Panc1 (cell line): ENCODE results near the gene EXOSC3. TPM values are rescaled to one million over a fixed set of nuclear protein-coding genes. Genes with fewer than 3 reads are reported as not detected.
"Not testable (repeated sequence)": the region's sequence is repeated elsewhere in the genome, so short reads cannot be mapped to it uniquely, and the experiment has no call there.

Experiments used
- ATAC-seq: fragments of 200-7000 bp; cut with Tn5 transposase; 2 replicates; pipeline ENCODE4 v1.9.1; 2020; ENCODE audit warnings: mild to moderate bottlenecking, moderate library complexity
- BruUV-seq: library from RNA; stranded (reverse); fragments of 400-500 nt; replicated peaks from 2 replicates; lab custom pipeline; 2021; lab: Mats Ljungman, UMichigan
- CTCF ChIA-PET: fragments of 300-600 bp; sonication (Branson Sonifier 250); formaldehyde crosslinking; loops from one replicate; lab custom pipeline; 2022; ENCODE audit warnings: antibody characterized with exemption; lab: Charles Lee
- POLR2A ChIA-PET: fragments of 300-600 bp; sonication (Branson Sonifier 250); formaldehyde crosslinking; loops from one replicate; lab custom pipeline; 2022; ENCODE audit warnings: antibody characterized with exemption; lab: Charles Lee
- DNase-seq: peaks from one replicate; pipeline ENCODE4 v3.0.0-alpha.2; 2010; ENCODE audit warnings: low read depth, low spot score
- H3K27ac ChIP-seq: 2 replicates; pipeline ENCODE4 v1.5.1; 2011; ENCODE audit warnings: mild to moderate bottlenecking, low read length, inconsistent platforms
- H3K27me3 ChIP-seq: fragments of 200-500 bp; sonication (Bioruptor generic); 2 replicates; pipeline ENCODE4 v1.6.0; 2014; ENCODE audit warnings: low read length, inconsistent platforms; ENCODE audit not compliant: control insufficient read depth, insufficient read depth
- H3K36me3 ChIP-seq: fragments of 200-500 bp; sonication (Bioruptor generic); 2 replicates; pipeline ENCODE4 v1.5.1; 2014; ENCODE audit warnings: inconsistent platforms, mild to moderate bottlenecking, low read length, moderate library complexity; ENCODE audit not compliant: control insufficient read depth, insufficient read depth
- H3K4me1 ChIP-seq: 2 replicates; pipeline ENCODE4 v1.5.1; 2011; ENCODE audit warnings: inconsistent platforms, mild to moderate bottlenecking, low read length, moderate library complexity; ENCODE audit not compliant: control insufficient read depth, insufficient read depth
- H3K4me3 ChIP-seq, 2 experiments: 2 replicates each; pipeline ENCODE4 v1.5.1; 2011 to 2012; ENCODE audit warnings: low read depth in 2 of 2, low read length in 2 of 2, mild to moderate bottlenecking in 2 of 2, inconsistent platforms in 1 of 2, moderate library complexity in 1 of 2
- H3K9me3 ChIP-seq: fragments of 200-500 bp; sonication (Bioruptor generic); 2 replicates; pipeline ENCODE4 v1.5.1; 2014; ENCODE audit warnings: low read depth, mild to moderate bottlenecking, inconsistent platforms, low read length, moderate library complexity; ENCODE audit not compliant: control insufficient read depth, insufficient read depth
- CTCF ChIP-seq: fragments of 450-650 bp; IDR thresholded peaks from 2 replicates; pipeline ENCODE4 v1.5.1; 2017; ENCODE audit warnings: mild to moderate bottlenecking
- POLR2AphosphoS5 ChIP-seq: IDR thresholded peaks from 2 replicates; pipeline ENCODE4 v1.6.1; 2012; ENCODE audit warnings: mild to moderate bottlenecking, low read depth, low read length, moderate library complexity
- REST ChIP-seq, 2 experiments: IDR thresholded peaks; 2 replicates each; pipeline ENCODE4 v1.6.1; 2011 to 2012; ENCODE audit warnings: low read depth in 2 of 2, control low read depth in 1 of 2, low read length in 1 of 2, mild to moderate bottlenecking in 1 of 2, moderate library complexity in 1 of 2; ENCODE audit not compliant: insufficient read depth in 1 of 2
- SIN3A ChIP-seq: IDR thresholded peaks from 2 replicates; pipeline ENCODE4 v1.6.1; 2012; ENCODE audit warnings: low read depth, mild to moderate bottlenecking, low read length, moderate library complexity, borderline replicate concordance; ENCODE audit not compliant: insufficient read depth
- TCF7L2 ChIP-seq: IDR thresholded peaks from 2 replicates; pipeline ENCODE4 v1.6.1; 2011; ENCODE audit warnings: mild to moderate bottlenecking, low read depth, low read length, inconsistent platforms
- in situ Hi-C: cut with HindIII; loops from 2 replicates; pipeline ENCODE4 v1.10.0; 2016; ENCODE audit warnings: low sequenced_read_pairs, low pct_unique_long_range_greater_than_20kb
- intact Hi-C: fragments of 100-400 bp; cut with micrococcal nuclease; formaldehyde crosslinking; loops from one replicate; pipeline ENCODE4 v1.10.0; 2022; ENCODE audit not compliant: unreplicated experiment
- total RNA-seq: library from RNA; stranded (reverse); gene quantifications from one replicate; pipeline ENCODE4 v1.2.1, GENCODE V29; 2021; ENCODE audit not compliant: unreplicated experiment

The EXOSC3 gene
- total RNA-seq, 1 experiment from 2014 or later: 45.3 TPM

GRCh38 chr9:37751704-37752103, 33.2 kb downstream of the EXOSC3 start:
- H3K9me3 ChIP-seq, in situ Hi-C loops, CTCF ChIA-PET, H3K36me3 ChIP-seq, H3K27me3 ChIP-seq, DNase-seq, H3K27ac ChIP-seq, intact Hi-C loops, BruUV-seq, H3K4me3 ChIP-seq, ATAC-seq: not testable (repeated sequence)
- POLR2A ChIA-PET: interaction anchor here (0.7 kb wide), 1 partner anchor 166 kb away, joined by 4 read pairs; no protein-coding TSS in a partner anchor
- H3K4me1 ChIP-seq: peaks cover 13% of the 10 kb centered on the region

GRCh38 chr9:37751186-37751585, 33.7 kb downstream of the EXOSC3 start:
- no TSS peak for BruUV-seq
- Histone ChIP-seq H3K27ac (no peak overlapping the region), H3K4me1 (peaks cover 13% of the 10 kb centered on the region), H3K36me3 (no peaks in the 10 kb centered on the region), H3K9me3 (no peaks in the 10 kb centered on the region), H3K4me3 (no peak overlapping the region), H3K27me3 (no peaks in the 10 kb centered on the region)
- POLR2A ChIA-PET: interaction anchor here (0.7 kb wide), 1 partner anchor 167 kb away, joined by 4 read pairs; no protein-coding TSS in a partner anchor
- no peak for DNase-seq
- CTCF ChIA-PET: no interaction called here
- intact Hi-C loops: no loop called here
- TF ChIP-seq POLR2AphosphoS5 (no peak), REST (IDR thresholded peaks at IDR 0.05; ENCODE audit: insufficient read depth in 1 of 2, low read depth in 2 of 2, low read length in 1 of 2) (no peak), SIN3A (no peak), CTCF (no peak), TCF7L2 (no peak)
- in situ Hi-C loops: no loop called here
- no peak for ATAC-seq

- no peak overlapping the region for H3K4me3 ChIP-seq
- no peaks in the 10 kb centered on the region for H3K27me3 ChIP-seq
- no peak for TF ChIP-seq REST (IDR thresholded peaks at IDR 0.05; ENCODE audit: insufficient read depth in 1 of 2, low read depth in 2 of 2, low read length in 1 of 2)
- no peak for TF ChIP-seq SIN3A
- no peak for TF ChIP-seq CTCF
- no peak for TF ChIP-seq TCF7L2
- no peak for TF ChIP-seq POLR2AphosphoS5
- ChIA-PET POLR2A (no interaction called here), CTCF (no interaction called here)
- peaks cover 9% of the 10 kb centered on the region; the same call in 1 of the 2 replicates for H3K4me1 ChIP-seq
- H3K9me3 ChIP-seq: no peaks in the 10 kb centered on the region
- ATAC-seq (no peak), DNase-seq (no peak)
- no peaks in the 10 kb centered on the region for H3K36me3 ChIP-seq
- no TSS peak for BruUV-seq
- intact Hi-C loops: loop anchor here (5.0 to 10.0 kb wide), 2 partner anchors 157 to 274 kb away; partner anchors contain the start of gene TOMM5
- H3K27ac ChIP-seq: no peak overlapping the region
- in situ Hi-C loops: no loop called here
Observed at GRCh38 chr9:37749129-37749528, 35.7 kb downstream of the EXOSC3 start.
